Measurements from ENCODE around the gene CDC25C. TPM values are rescaled to one million over a fixed set of nuclear protein-coding genes. Genes with fewer than 3 reads are reported as not detected.
A peak's percentile ranks its signal among the peaks of the same experiment; 100 is the strongest.

Gene CDC25C
- total and polyA plus RNA-seq, 9 of the 15 experiments (the other 6 are each of a cell fraction or from before 2014, with no cell fraction given), result 19.1 to 63.7 (median 31.9) TPM

DNA sequence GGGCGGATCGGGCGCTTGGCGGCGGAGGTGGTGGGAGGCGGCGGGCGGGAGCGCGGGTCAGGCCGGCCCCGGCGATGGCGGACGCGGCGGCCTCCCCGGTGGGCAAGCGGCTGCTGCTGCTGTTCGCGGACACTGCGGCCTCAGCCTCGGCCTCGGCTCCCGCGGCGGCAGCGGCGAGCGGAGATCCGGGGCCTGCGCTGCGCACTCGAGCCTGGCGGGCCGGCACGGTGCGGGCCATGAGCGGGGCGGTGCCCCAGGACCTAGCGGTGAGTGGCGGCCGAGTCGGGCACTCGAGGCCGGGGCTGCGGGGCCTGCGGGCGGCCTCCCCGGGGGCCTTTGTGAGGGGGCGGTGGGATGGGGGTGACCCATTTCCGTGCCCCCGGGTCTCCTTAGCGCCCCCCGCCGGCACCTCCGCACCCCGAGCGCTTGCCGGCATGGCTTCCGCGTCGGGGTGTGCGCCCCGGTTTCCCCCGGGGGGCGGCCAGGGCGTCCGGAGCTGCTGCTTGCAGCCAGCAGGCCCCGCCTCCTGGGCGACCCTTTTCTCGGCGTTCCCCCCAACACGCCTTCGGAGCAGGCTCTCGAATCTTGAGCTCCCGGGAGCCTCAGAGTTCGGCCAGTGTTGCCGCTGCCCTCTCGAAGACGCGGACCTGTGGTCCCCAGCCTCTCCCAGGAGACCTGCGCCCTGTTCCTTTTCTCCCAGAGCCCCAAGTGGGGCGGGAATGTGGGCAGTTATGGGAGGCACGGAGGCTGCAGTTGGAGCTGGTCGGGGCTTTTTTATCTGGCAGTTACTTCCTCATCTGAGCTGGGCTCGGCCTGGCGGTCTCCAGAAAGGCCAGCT lies 21.3 kb upstream of the CDC25C start (continued):
- TF ChIP-seq RBM25 (IDR thresholded peaks at IDR 0.05; ENCODE audit: low read depth, low read length, severe bottlenecking) (no peak), SIN3A (IDR thresholded peaks at IDR 0.05; ENCODE audit: borderline replicate concordance in 2 of 2, control insufficient read depth in 1 of 2, low read depth in 2 of 2, low read length in 2 of 2) (peak in 1 of 2 experiments; percentile 67; a peak in 1 of 4 replicates), RBM39 (optimal IDR thresholded peaks at IDR 0.05; ENCODE audit: low read depth, low read length) (no peak), IRF1 (CRISPR knock-in tag; IDR thresholded peaks at IDR 0.05; ENCODE audit: borderline replicate concordance) (no peak), MECOM (CRISPR knock-in tag; IDR thresholded peaks at IDR 0.05) (no peak), ILF3 (IDR thresholded peaks at IDR 0.05; ENCODE audit: borderline replicate concordance) (peak; percentile 69; the same call in 1 of the 2 replicates), ZNF165 (CRISPR knock-in tag; IDR thresholded peaks at IDR 0.05; ENCODE audit: borderline replicate concordance) (no peak), MBD2 (IDR thresholded peaks at IDR 0.05; ENCODE audit: borderline replicate concordance, low read depth) (0 out of 2 replicates have a peak, but pooled peaks have one; percentile 11), ZNF140 (CRISPR knock-in tag; IDR thresholded peaks at IDR 0.05) (no peak), CHD7 (IDR thresholded peaks at IDR 0.05; ENCODE audit: low read depth, low read length) (no peak), RB1 (IDR thresholded peaks at IDR 0.05; ENCODE audit: low read depth) (0 out of 2 replicates have a peak, but pooled peaks have one; percentile 36), NCOA4 (IDR thresholded peaks at IDR 0.05; ENCODE audit: partially characterized antibody) (no peak), HIVEP1 (CRISPR knock-in tag; IDR thresholded peaks at IDR 0.05) (no peak), CBFA2T3 (IDR thresholded peaks at IDR 0.05) (no peak), PHF20 (IDR thresholded peaks at IDR 0.05; ENCODE audit: partially characterized antibody) (no peak)

Measured in K562 (cell line).